ENCODE measurements around the gene ZNF24.
A peak's percentile ranks its signal among the peaks of the same experiment; 100 is the strongest.

Gene ZNF24

DNA sequence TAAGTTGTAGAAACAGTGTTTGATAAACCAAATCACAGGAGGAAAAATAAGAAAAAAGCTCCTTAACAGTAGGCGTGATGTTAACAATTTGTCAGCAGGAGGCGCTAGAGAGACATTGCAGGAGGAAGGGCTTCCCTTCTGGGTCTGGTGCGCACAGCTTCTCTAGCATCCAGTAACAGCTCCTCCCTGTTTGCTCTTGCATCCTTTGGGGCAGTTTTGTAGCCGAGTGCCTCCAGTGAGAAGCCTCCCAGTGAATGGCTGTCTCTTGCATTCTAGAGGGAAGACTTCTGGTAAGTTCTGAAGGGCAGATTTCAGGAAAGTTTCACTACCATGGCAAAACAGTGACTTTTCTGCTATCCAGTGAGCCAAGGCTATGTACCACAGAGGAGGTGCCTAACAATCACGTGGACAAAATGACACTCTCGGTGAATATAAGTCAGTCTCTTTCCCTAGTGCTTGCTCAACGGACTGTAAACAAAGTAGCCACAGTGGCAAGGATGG is 42.4 kb upstream of the ZNF24 start:
- DNase-seq (ENCODE audit: low read depth): peak; percentile 52
- H3K4me3 ChIP-seq (ENCODE audit: control insufficient read depth, low read depth, low read length): no peak overlapping the region

GRCh38 chr18:35383136-35383535 is 38.9 kb upstream of the ZNF24 start:
- DNase-seq (ENCODE audit: low read depth): no peak
- H3K4me3 ChIP-seq (ENCODE audit: control insufficient read depth, low read depth, low read length): no peak overlapping the region
- no peak for TF ChIP-seq CTCF (IDR thresholded peaks at IDR 0.05; ENCODE audit: control insufficient read depth, insufficient read depth, low read depth, low read length, missing control alignments)

More for the DNA sequence above, 42.4 kb upstream of the ZNF24 start:
- peak; percentile 92 for TF ChIP-seq CTCF (IDR thresholded peaks at IDR 0.05; ENCODE audit: control insufficient read depth, insufficient read depth, low read depth, low read length, missing control alignments)

DNA sequence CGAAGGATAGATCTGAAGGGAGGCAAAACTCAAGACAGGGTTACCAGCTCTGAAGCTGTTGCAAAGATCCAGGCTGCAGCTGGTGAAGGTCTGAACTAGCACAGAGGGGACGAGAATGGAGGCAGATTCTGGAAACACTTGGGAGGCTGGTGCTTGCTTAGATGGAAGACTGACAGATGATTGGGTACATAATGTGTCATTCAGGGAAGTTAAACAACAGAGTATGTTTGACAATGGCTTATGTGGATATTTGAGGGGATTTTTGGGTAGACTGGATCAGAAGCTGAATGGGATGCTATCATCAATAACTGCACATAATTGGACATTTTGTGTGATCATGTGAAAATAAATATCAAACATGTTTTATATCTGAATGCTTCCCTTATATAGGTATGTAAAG is 35.2 kb upstream of the ZNF24 start:
- no peak for TF ChIP-seq CTCF (IDR thresholded peaks at IDR 0.05; ENCODE audit: control insufficient read depth, insufficient read depth, low read depth, low read length, missing control alignments)
- no peak for DNase-seq (ENCODE audit: low read depth)
- no peak overlapping the region for H3K4me3 ChIP-seq (ENCODE audit: control insufficient read depth, low read depth, low read length)

DNA sequence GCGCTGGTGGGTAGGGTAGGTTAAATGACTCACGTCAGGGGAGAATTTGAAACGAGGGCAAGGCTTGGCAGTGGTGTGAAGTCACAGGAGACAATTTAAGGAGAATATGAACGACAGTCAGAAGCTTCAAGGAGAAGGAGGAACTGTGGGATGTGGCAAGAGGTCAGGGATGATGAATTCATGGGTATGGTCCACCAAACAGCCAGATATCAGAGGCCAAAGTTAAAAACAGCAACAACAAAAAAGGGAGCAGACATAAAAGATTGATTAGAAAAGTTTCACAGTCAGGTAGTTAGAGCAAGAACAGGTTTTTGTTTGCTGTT is 34.3 kb upstream of the ZNF24 start:
- no peak overlapping the region; the same call in 1 of the 2 replicates for H3K4me3 ChIP-seq (ENCODE audit: control insufficient read depth, low read depth, low read length)
- no peak for DNase-seq (ENCODE audit: low read depth)
- no peak for TF ChIP-seq CTCF (IDR thresholded peaks at IDR 0.05; ENCODE audit: control insufficient read depth, insufficient read depth, low read depth, low read length, missing control alignments)

DNA sequence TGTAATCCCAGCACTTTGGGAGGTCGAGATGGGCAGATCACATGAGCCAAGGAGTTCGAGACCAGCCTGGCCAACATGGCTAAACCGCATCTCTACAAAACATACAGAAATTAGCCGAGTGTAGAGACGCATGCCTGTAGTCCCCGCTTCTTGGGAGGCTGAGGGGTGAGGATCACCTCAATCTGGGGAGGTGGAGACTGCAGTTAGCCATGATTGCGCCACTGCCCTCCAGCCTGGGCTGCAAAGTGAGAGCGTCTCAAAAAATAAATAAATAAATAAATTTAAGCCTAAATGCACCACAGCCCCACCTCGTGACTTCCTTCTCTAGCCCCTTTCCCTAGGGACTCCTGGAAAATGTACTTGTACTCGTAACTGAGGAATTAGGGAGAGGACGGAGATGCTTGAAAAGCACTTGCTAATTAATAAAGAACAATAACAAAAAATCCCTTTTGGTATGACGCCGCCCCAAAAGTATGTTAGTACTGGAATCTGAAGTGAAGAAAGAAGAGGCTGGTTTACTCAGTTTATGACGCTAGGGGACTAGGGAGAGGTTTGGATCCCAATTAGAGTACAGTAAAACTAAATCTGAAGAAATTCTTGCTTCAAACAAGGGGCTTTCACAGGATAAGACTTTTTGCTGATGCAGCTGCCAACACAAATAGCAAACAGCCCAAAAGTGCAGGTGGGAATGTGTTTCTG is 33.8 kb upstream of the ZNF24 start:
- DNase-seq (ENCODE audit: low read depth): peak; percentile 18
- H3K4me3 ChIP-seq (ENCODE audit: control insufficient read depth, low read depth, low read length): no peak overlapping the region; the same call in 1 of the 2 replicates
- TF ChIP-seq CTCF (IDR thresholded peaks at IDR 0.05; ENCODE audit: control insufficient read depth, insufficient read depth, low read depth, low read length, missing control alignments): peak; percentile 1

- DNase-seq (ENCODE audit: low read depth): no peak
- TF ChIP-seq CTCF (IDR thresholded peaks at IDR 0.05; ENCODE audit: control insufficient read depth, insufficient read depth, low read depth, low read length, missing control alignments): no peak
- H3K4me3 ChIP-seq (ENCODE audit: control insufficient read depth, low read depth, low read length): peak within 1 kb of the TSS; percentile 73
Measured at GRCh38 chr18:35376742-35377695, 32.8 kb upstream of the ZNF24 start, which contains the start of gene ZNF396. ZNF396 (minus strand) TSS chr18:35377337; CDS start chr18:35374292, 3,045 bp downstream.
